MCF 10A (cell line): ENCODE results near the gene NEK4. TPM values are rescaled to one million over a fixed set of nuclear protein-coding genes. Genes with fewer than 3 reads are reported as not detected.

Source experiments
- BruUV-seq: library from RNA; stranded (reverse); fragments of 400-500 nt; replicated peaks from 2 replicates; lab custom pipeline; 2021; lab: Mats Ljungman, UMichigan
- CTCF ChIA-PET: fragments of 300-600 bp; sonication (Branson Sonifier 250); formaldehyde crosslinking; extraction: SDS; loops from one replicate; lab custom pipeline; 2021; ENCODE audit warnings: antibody characterized with exemption, inconsistent platforms; lab: Yijun Ruan, JAX
- POLR2A ChIA-PET: fragments of 300-600, 350-650 bp; sonication (Branson Sonifier 250); formaldehyde crosslinking; extraction: SDS; loops from one replicate; lab custom pipeline; 2020; ENCODE audit warnings: antibody characterized with exemption, inconsistent platforms; lab: Yijun Ruan, JAX
- DNase-seq: peaks from one replicate; pipeline ENCODE4 v3.0.0-alpha.2; 2018; ENCODE audit not compliant: unreplicated experiment
- H3K27ac Mint-ChIP-seq: one replicate; pipeline ENCODE4 v1.8.0; 2022; ENCODE audit warnings: mild to moderate bottlenecking, low read depth, mixed read lengths; ENCODE audit not compliant: unreplicated experiment
- H3K27me3 Mint-ChIP-seq: one replicate; pipeline ENCODE4 v1.8.0; 2022; ENCODE audit warnings: mixed read lengths; ENCODE audit not compliant: insufficient read depth, unreplicated experiment
- H3K36me3 Mint-ChIP-seq: one replicate; pipeline ENCODE4 v1.8.0; 2022; ENCODE audit warnings: mild to moderate bottlenecking, moderate library complexity, mixed read lengths; ENCODE audit not compliant: insufficient read depth, unreplicated experiment
- H3K4me1 Mint-ChIP-seq: one replicate; pipeline ENCODE4 v1.8.0; 2022; ENCODE audit warnings: mixed read lengths; ENCODE audit not compliant: insufficient read depth, unreplicated experiment
- H3K4me3 Mint-ChIP-seq: one replicate; pipeline ENCODE4 v1.8.0; 2022; ENCODE audit warnings: mild to moderate bottlenecking, moderate library complexity, mixed read lengths; ENCODE audit not compliant: unreplicated experiment
- H3K9me3 Mint-ChIP-seq: one replicate; pipeline ENCODE4 v1.8.0; 2022; ENCODE audit warnings: mixed read lengths; ENCODE audit not compliant: unreplicated experiment
- CTCF ChIP-seq: fragments of 200-600 bp; IDR thresholded peaks from one replicate; pipeline ENCODE4 v1.8.0; 2022; ENCODE audit warnings: antibody characterized with exemption, mild to moderate bottlenecking; ENCODE audit not compliant: unreplicated experiment
- intact Hi-C: fragments of 100-400 bp; cut with micrococcal nuclease; formaldehyde crosslinking; loops from 2 replicates; pipeline ENCODE4 v1.14.1; 2022
- total RNA-seq: library from RNA; stranded (reverse); gene quantifications from 2 replicates; pipeline ENCODE4 v1.2.3, GENCODE V29; 2022

NEK4 gene
- total RNA-seq, 1 experiment from 2014 or later, result 24.6 TPM

GRCh38 chr3:52773361-52774065, 2.8 kb upstream of the NEK4 start:
- CTCF ChIA-PET, result interaction anchor here (0.6 to 1.0 kb wide), 3 partner anchors 21 to 397 kb away, joined by 3 to 4 read pairs (median 4); no protein-coding TSS in a partner anchor
- TF ChIP-seq CTCF, result no peak
- Mint-ChIP-seq H3K9me3 (no peaks in the 10 kb centered on the region), H3K27me3 (no peaks in the 10 kb centered on the region), H3K27ac (no peak overlapping the region), H3K4me3 (no peak overlapping the region), H3K36me3 (peaks cover 9% of the 10 kb centered on the region), H3K4me1 (peaks cover 24% of the 10 kb centered on the region)
- BruUV-seq, result no TSS peak
- intact Hi-C loops, result no loop called here
- POLR2A ChIA-PET, result no interaction called here
- DNase-seq, result no peak

GRCh38 chr3:52771702-52772101, 962 bp upstream of the NEK4 start:
- no TSS peak for BruUV-seq
- no peak for TF ChIP-seq CTCF
- no peaks in the 10 kb centered on the region for H3K9me3 Mint-ChIP-seq
- no peaks in the 10 kb centered on the region for H3K27me3 Mint-ChIP-seq
- no peak for DNase-seq
- peak overlapping the region; percentile 77 for H3K4me3 Mint-ChIP-seq
- peak overlapping the region; percentile 80 for H3K27ac Mint-ChIP-seq
- POLR2A ChIA-PET, result interaction anchor here (0.6 to 1.9 kb wide), 7 partner anchors 49 to 971 kb away, joined by 3 to 9 read pairs (median 5); partner anchors contain the start of genes GLT8D1, SFMBT1, SPCS1 and UQCC5
- intact Hi-C loops, result no loop called here
- CTCF ChIA-PET, result interaction anchor here (0.6 kb wide), 1 partner anchor 8 kb away, joined by 3 read pairs; no protein-coding TSS in a partner anchor
- H3K36me3 Mint-ChIP-seq, result peaks cover 27% of the 10 kb centered on the region
- H3K4me1 Mint-ChIP-seq, result peaks cover 24% of the 10 kb centered on the region

- POLR2A ChIA-PET, result interaction anchor here (0.6 to 1.9 kb wide), 11 partner anchors 13 to 972 kb away, joined by 3 to 9 read pairs (median 4); partner anchors contain the start of genes GLT8D1, SFMBT1, SPCS1 and STIMATE
- CTCF ChIA-PET, result no interaction called here
- intact Hi-C loops, result no loop called here
Measured at GRCh38 chr3:52771334-52771681, 568 bp upstream of the NEK4 start.

More at GRCh38 chr3:52771334-52771681, 568 bp upstream of the NEK4 start:
- DNase-seq, result no peak
- H3K4me3 Mint-ChIP-seq, result peak overlapping the region; percentile 77
- H3K27me3 Mint-ChIP-seq, result no peaks in the 10 kb centered on the region
- H3K36me3 Mint-ChIP-seq, result peaks cover 31% of the 10 kb centered on the region
- H3K4me1 Mint-ChIP-seq, result peaks cover 22% of the 10 kb centered on the region
- peak overlapping the region; percentile 80 for H3K27ac Mint-ChIP-seq
- TSS peak; percentile 86 for BruUV-seq
- H3K9me3 Mint-ChIP-seq, result no peaks in the 10 kb centered on the region
- no peak for TF ChIP-seq CTCF
